OCI-LY1 (cell line): ENCODE results near the gene NSD1.

ENCODE experiments used
- EZH2 ChIP-seq: fragments of 200-600 bp; sonication (generic), shearing (Covaris generic); IDR thresholded peaks from 2 replicates; pipeline ENCODE4 v1.8.0; 2017; ENCODE audit warnings: borderline replicate concordance, mixed run types, mild to moderate bottlenecking, antibody characterized with exemption, low read length, moderate library complexity, mixed read lengths
- TF ChIP-seq, protein P1 (sequence below): fragments of 200-600 bp; sonication (generic), shearing (Covaris generic); IDR thresholded peaks from 2 replicates; pipeline ENCODE4 v1.5.1; 2017; ENCODE audit warnings: mild to moderate bottlenecking, antibody characterized with exemption, low read length, moderate library complexity, mixed read lengths

DNA sequence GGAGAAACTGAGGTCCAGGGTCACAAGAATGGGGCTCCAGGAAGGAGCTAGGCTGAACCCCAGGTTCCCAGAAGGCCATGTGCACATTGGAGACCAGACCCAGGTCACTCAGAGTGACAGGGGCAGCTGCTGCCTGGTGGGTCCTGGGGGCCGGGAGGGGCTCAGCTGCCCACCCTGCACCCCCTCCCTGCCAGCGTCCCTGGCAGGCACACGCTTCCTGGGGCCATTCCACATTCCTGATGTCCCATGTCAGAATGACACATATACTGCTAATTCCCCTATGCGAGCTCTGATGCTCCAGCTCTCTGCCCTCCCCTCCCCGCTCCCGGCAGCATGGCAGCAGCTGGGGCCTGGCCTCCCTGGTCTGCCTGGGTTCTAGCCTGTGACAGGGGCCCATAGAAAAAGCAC, 32.9 kb upstream of the NSD1 start:
- TF ChIP-seq, protein P1, sequence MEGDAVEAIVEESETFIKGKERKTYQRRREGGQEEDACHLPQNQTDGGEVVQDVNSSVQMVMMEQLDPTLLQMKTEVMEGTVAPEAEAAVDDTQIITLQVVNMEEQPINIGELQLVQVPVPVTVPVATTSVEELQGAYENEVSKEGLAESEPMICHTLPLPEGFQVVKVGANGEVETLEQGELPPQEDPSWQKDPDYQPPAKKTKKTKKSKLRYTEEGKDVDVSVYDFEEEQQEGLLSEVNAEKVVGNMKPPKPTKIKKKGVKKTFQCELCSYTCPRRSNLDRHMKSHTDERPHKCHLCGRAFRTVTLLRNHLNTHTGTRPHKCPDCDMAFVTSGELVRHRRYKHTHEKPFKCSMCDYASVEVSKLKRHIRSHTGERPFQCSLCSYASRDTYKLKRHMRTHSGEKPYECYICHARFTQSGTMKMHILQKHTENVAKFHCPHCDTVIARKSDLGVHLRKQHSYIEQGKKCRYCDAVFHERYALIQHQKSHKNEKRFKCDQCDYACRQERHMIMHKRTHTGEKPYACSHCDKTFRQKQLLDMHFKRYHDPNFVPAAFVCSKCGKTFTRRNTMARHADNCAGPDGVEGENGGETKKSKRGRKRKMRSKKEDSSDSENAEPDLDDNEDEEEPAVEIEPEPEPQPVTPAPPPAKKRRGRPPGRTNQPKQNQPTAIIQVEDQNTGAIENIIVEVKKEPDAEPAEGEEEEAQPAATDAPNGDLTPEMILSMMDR = no peak
- no peak for TF ChIP-seq EZH2
